Muscle layer of duodenum (tissue), 2 donors: ENCODE measurements around the gene PCDHB6.
A peak's percentile ranks its signal among the peaks of the same experiment; 100 is the strongest.
"Not testable (repeated sequence)": the region's sequence is repeated elsewhere in the genome, so short reads cannot be mapped to it uniquely, and the experiment has no call there.

Source experiments
- H3K27ac ChIP-seq: one replicate; pipeline ENCODE4 v1.7.0; 2013; ENCODE audit warnings: mild to moderate bottlenecking, low read length
- H3K27me3 ChIP-seq: one replicate; pipeline ENCODE4 v1.7.0; 2013; ENCODE audit warnings: low read depth, mild to moderate bottlenecking, control low read depth, low read length
- H3K36me3 ChIP-seq, 2 donors: one replicate each; pipeline ENCODE4 v1.7.0; 2013; ENCODE audit warnings: low read length in 2 of 2, control low read depth in 1 of 2, mild to moderate bottlenecking in 1 of 2; ENCODE audit not compliant: insufficient read depth in 2 of 2, control insufficient read depth in 1 of 2
- H3K4me1 ChIP-seq, 2 donors: one replicate each; pipeline ENCODE4 v1.7.0; 2013; ENCODE audit warnings: low read length in 2 of 2, mild to moderate bottlenecking in 2 of 2, control low read depth in 1 of 2, moderate library complexity in 1 of 2; ENCODE audit not compliant: insufficient read depth in 2 of 2, control insufficient read depth in 1 of 2
- H3K4me3 ChIP-seq, 2 donors: one replicate each; pipeline ENCODE4 v1.7.0; 2013; ENCODE audit warnings: low read length in 2 of 2, low read depth in 1 of 2, mild to moderate bottlenecking in 1 of 2
- H3K9me3 ChIP-seq, 2 donors: one replicate each; pipeline ENCODE4 v1.7.0; 2013; ENCODE audit warnings: low read length in 2 of 2, control low read depth in 1 of 2, mild to moderate bottlenecking in 1 of 2; ENCODE audit not compliant: control insufficient read depth in 1 of 2
- donor health status: healthy.

PCDHB6 gene

GRCh38 chr5:141135030-141135717, 14.7 kb upstream of the PCDHB6 start, which contains the start of gene PCDHB5:
TSS of gene PCDHB5 (plus strand) at chr5:141135206. CDS start at chr5:141135435, 229 bp downstream.
- peaks cover 24 to 62% of the 10 kb centered on the region in 2 donors for H3K9me3 ChIP-seq
- H3K27ac ChIP-seq = no peak within 1 kb of the TSS
- no peaks in the 10 kb centered on the region for H3K4me1 ChIP-seq
- no peaks in the 10 kb centered on the region for H3K27me3 ChIP-seq
- H3K36me3 ChIP-seq = no peaks in the 10 kb centered on the region
- H3K4me3 ChIP-seq = peak within 1 kb of the TSS; percentile 42 to 69

DNA sequence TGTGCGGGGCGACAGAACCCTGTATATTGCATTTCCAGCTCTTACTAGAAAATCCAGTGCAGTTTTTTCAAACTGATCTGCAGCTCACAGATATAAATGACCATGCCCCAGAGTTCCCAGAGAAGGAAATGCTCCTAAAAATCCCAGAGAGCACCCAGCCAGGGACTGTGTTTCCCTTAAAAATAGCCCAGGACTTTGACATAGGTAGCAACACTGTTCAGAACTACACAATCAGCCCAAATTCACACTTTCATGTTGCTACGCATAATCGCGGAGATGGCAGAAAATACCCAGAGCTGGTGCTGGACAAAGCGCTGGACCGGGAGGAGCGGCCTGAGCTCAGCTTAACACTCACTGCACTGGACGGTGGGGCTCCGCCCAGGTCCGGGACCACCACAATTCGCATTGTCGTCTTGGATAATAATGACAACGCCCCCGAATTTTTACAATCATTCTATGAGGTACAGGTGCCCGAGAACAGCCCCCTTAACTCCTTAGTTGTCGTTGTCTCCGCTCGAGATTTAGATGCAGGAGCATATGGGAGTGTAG, 14.1 kb upstream of the PCDHB6 start:
- no peaks in the 10 kb centered on the region for H3K27me3 ChIP-seq
- H3K4me1 ChIP-seq = no peaks in the 10 kb centered on the region
- peak overlapping the region; percentile 42 to 69 for H3K4me3 ChIP-seq
- H3K27ac ChIP-seq = no peak overlapping the region
- no peaks in the 10 kb centered on the region for H3K36me3 ChIP-seq
- H3K9me3 ChIP-seq = peaks cover 24 to 61% of the 10 kb centered on the region in 2 donors

DNA sequence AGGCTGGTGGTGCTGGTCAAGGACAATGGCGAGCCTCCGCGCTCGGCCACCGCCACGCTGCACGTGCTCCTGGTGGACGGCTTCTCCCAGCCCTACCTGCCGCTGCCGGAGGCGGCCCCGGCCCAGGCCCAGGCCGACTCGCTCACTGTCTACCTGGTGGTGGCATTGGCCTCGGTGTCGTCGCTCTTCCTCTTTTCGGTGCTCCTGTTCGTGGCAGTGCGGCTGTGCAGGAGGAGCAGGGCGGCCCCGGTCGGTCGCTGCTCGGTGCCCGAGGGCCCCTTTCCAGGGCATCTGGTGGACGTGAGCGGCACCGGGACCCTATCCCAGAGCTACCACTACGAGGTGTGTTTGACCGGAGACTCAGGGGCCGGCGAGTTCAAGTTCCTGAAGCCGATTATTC, 12.5 kb upstream of the PCDHB6 start:
- H3K36me3 ChIP-seq, H3K27me3 ChIP-seq, H3K4me1 ChIP-seq, H3K27ac ChIP-seq: not testable (repeated sequence)
- Histone ChIP-seq H3K4me3 (peak overlapping the region in 1 of 2 donors; percentile 69), H3K9me3 (peaks cover 22 to 61% of the 10 kb centered on the region in 2 donors)

- Histone ChIP-seq H3K9me3 (peaks cover 16 to 66% of the 10 kb centered on the region in 2 donors), H3K27me3 (no peaks in the 10 kb centered on the region), H3K4me3 (peak overlapping the region; percentile 41 to 50), H3K36me3 (no peaks in the 10 kb centered on the region), H3K4me1 (no peaks in the 10 kb centered on the region), H3K27ac (no peak overlapping the region)
Measured at GRCh38 chr5:141150224-141150992, 551 bp downstream of the PCDHB6 start.

DNA sequence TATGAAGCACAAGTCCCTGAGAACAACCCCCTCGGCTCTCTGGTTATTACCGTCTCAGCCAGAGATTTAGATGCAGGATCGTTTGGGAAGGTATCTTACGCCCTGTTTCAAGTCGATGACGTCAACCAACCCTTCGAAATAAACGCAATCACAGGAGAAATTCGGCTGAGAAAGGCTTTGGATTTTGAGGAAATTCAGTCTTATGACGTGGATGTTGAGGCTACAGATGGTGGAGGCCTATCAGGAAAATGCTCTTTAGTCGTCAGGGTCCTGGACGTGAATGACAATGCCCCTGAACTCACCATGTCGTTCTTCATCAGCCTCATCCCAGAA, 1.1 kb downstream of the PCDHB6 start:
- H3K4me3 ChIP-seq = peak overlapping the region; percentile 8 to 50
- H3K9me3 ChIP-seq = peaks cover 16 to 70% of the 10 kb centered on the region in 2 donors
- no peaks in the 10 kb centered on the region for H3K27me3 ChIP-seq
- no peaks in the 10 kb centered on the region for H3K36me3 ChIP-seq
- no peak overlapping the region for H3K27ac ChIP-seq
- H3K4me1 ChIP-seq = no peaks in the 10 kb centered on the region

- H3K4me1 ChIP-seq, H3K36me3 ChIP-seq, H3K27ac ChIP-seq, H3K27me3 ChIP-seq: not testable (repeated sequence)
- Histone ChIP-seq H3K9me3 (peaks cover 20 to 71% of the 10 kb centered on the region in 2 donors), H3K4me3 (peak overlapping the region in 1 of 2 donors; percentile 36)
Measured at GRCh38 chr5:141151632-141152031, 1.8 kb downstream of the PCDHB6 start.

GRCh38 chr5:141152096-141152495, 2.2 kb downstream of the PCDHB6 start:
- H3K4me1 ChIP-seq, H3K27ac ChIP-seq, H3K27me3 ChIP-seq, H3K36me3 ChIP-seq: not testable (repeated sequence)
- peaks cover 23 to 75% of the 10 kb centered on the region in 2 donors for H3K9me3 ChIP-seq
- H3K4me3 ChIP-seq = peak overlapping the region in 1 of 2 donors; percentile 36

DNA sequence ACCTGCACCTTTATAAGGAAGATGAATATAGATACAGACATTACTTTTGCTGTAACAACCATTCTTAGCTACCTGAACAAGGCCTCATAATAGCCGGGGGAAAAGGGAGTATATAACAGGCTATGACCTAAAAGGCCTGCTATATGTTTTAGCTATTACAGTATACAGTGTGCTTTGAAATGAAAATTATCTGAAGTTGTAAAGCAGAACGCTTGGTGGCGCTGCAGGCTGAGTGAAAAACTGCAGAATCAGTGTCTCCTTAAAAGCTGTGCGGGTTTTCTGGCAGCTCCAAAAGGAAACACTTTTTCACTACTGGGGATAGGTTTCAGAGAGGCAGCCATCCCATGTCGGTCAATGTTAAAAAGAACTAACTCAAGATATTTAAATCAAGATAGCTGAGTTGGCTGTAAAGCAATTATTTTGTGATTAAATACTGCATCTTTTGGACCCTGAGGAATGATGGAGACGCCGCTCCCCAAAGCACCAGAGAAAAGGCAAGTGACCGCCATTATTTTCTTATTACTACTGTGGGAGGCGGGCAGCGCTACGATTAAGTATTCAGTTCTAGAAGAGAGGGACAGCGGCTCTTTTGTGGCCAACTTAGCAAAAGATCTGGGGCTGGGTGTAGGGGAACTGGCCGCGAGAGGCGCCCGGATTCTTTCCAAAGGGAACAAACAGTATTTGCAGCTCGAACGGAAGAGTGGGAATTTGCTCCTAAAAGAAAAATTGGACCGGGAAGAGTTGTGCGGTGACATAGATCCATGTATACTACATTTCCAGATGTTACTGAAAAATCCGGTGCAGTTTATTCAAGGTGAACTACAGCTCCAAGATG, 5.9 kb downstream of the PCDHB6 start:
- Histone ChIP-seq H3K27ac (no peak overlapping the region), H3K4me1 (no peaks in the 10 kb centered on the region), H3K9me3 (peaks cover 23 to 67% of the 10 kb centered on the region in 2 donors), H3K4me3 (peak overlapping the region in 1 of 2 donors; percentile 41), H3K27me3 (no peaks in the 10 kb centered on the region), H3K36me3 (no peaks in the 10 kb centered on the region)

- H3K36me3 ChIP-seq, H3K27ac ChIP-seq, H3K27me3 ChIP-seq, H3K4me1 ChIP-seq: not testable (repeated sequence)
- peak overlapping the region in 1 of 2 donors; percentile 41 for H3K4me3 ChIP-seq
- peaks cover 17 to 61% of the 10 kb centered on the region in 2 donors for H3K9me3 ChIP-seq
Measured at GRCh38 chr5:141157356-141157755, 7.5 kb downstream of the PCDHB6 start.

GRCh38 chr5:141157901-141158300, 8.0 kb downstream of the PCDHB6 start:
- H3K4me3 ChIP-seq = peak overlapping the region in 1 of 2 donors; percentile 37
- not testable (repeated sequence) for H3K36me3 ChIP-seq, H3K27ac ChIP-seq, H3K4me1 ChIP-seq, H3K27me3 ChIP-seq
- peaks cover 14 to 65% of the 10 kb centered on the region in 2 donors for H3K9me3 ChIP-seq
